Measurements from ENCODE around the gene MSI2. TPM values are rescaled to one million over a fixed set of nuclear protein-coding genes. Genes with fewer than 3 reads are reported as not detected.

MSI2 gene
- total RNA-seq, 6 experiments from 2014 or later, result 12.0 to 22.6 (median 19.4) TPM

DNA sequence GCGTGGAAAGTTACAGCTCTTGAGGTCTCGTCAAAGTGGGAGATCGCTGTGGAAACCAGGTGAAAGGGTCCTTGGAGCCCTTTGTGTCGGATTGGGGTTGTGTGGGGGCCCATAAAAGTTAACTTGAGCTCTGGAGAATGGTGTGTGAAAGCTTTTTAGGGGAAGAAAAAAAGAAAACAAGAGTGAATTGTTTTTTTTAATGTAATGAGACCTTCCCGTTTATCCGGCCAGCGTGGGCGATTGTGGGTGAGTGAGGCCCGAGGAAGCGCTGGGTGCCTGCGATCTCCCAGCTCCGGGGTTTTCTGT lies 150.6 kb downstream of the MSI2 start:
- no peaks in the 10 kb centered on the region for H3K4me1 ChIP-seq
- no peaks in the 10 kb centered on the region for H3K27me3 ChIP-seq
- no peak overlapping the region for H3K27ac ChIP-seq
- no peak for DNase-seq
- no peaks in the 10 kb centered on the region for H3K9me3 ChIP-seq
- no peaks in the 10 kb centered on the region for H3K36me3 ChIP-seq
- no peak for TF ChIP-seq POLR2A (IDR thresholded peaks at IDR 0.05)
- TF ChIP-seq, protein P1, sequence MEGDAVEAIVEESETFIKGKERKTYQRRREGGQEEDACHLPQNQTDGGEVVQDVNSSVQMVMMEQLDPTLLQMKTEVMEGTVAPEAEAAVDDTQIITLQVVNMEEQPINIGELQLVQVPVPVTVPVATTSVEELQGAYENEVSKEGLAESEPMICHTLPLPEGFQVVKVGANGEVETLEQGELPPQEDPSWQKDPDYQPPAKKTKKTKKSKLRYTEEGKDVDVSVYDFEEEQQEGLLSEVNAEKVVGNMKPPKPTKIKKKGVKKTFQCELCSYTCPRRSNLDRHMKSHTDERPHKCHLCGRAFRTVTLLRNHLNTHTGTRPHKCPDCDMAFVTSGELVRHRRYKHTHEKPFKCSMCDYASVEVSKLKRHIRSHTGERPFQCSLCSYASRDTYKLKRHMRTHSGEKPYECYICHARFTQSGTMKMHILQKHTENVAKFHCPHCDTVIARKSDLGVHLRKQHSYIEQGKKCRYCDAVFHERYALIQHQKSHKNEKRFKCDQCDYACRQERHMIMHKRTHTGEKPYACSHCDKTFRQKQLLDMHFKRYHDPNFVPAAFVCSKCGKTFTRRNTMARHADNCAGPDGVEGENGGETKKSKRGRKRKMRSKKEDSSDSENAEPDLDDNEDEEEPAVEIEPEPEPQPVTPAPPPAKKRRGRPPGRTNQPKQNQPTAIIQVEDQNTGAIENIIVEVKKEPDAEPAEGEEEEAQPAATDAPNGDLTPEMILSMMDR (IDR thresholded peaks at IDR 0.05), result no peak
- WGBS (ENCODE audit: insufficient coverage, low coverage, low lambda C conversion rate, missing lambda C conversion rate), result 80% methylated on average over 11 of the region's 12 CpGs
- intact Hi-C loops (cut with DNase I), result no loop called here
- ATAC-seq, result no peak
- H3K4me3 ChIP-seq, result no peak overlapping the region

DNA sequence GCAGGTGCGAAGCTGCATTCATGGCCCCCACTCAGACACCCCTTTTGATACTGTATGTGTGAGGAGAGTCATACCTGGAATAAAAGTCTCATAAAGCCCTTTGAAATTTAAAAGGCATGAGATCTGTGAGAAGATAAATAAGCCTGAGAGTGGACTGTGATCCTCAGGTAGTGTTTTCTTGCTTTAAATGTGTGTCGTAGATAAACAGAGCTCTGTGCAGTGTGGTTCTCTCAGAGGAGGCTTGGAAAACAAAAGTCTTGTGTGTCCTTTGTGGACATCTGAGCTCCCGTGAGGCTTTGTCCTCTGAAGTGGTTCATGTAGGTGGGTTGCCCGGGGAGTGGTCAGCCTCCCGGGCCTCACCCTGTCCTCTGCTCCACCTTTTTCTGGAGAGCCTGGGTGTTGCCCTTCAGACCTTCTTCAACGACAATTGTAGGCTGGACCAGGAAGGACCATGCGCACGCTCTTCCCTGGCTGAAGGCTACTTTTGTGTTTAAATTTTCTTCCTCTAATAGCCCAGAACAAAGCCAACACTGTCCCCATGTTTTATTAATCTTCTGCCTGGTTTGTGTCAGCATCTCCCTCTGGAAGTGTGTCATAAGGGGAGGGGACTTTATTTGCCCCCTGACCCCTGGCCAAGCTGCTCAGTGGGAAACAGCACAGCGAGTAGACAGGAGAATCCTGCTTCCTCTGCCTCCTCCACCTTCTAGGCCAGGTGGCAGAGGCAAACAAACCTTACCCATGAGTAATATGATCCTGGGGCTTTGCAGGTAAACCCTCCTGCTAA lies 151.2 kb downstream of the MSI2 start:
- no peak overlapping the region for H3K4me3 ChIP-seq
- 68% methylated on average over 3 of the region's 9 CpGs for WGBS (ENCODE audit: insufficient coverage, low coverage, low lambda C conversion rate, missing lambda C conversion rate)
- intact Hi-C loops (cut with DNase I), result no loop called here
- TF ChIP-seq, protein P1 (IDR thresholded peaks at IDR 0.05), result no peak
- no peak for TF ChIP-seq POLR2A (IDR thresholded peaks at IDR 0.05)
- H3K4me1 ChIP-seq, result no peaks in the 10 kb centered on the region
- H3K27ac ChIP-seq, result no peak overlapping the region
- H3K36me3 ChIP-seq, result no peaks in the 10 kb centered on the region
- DNase-seq, result no peak
- no peaks in the 10 kb centered on the region for H3K9me3 ChIP-seq
- H3K27me3 ChIP-seq, result no peaks in the 10 kb centered on the region
- no peak for ATAC-seq

DNA sequence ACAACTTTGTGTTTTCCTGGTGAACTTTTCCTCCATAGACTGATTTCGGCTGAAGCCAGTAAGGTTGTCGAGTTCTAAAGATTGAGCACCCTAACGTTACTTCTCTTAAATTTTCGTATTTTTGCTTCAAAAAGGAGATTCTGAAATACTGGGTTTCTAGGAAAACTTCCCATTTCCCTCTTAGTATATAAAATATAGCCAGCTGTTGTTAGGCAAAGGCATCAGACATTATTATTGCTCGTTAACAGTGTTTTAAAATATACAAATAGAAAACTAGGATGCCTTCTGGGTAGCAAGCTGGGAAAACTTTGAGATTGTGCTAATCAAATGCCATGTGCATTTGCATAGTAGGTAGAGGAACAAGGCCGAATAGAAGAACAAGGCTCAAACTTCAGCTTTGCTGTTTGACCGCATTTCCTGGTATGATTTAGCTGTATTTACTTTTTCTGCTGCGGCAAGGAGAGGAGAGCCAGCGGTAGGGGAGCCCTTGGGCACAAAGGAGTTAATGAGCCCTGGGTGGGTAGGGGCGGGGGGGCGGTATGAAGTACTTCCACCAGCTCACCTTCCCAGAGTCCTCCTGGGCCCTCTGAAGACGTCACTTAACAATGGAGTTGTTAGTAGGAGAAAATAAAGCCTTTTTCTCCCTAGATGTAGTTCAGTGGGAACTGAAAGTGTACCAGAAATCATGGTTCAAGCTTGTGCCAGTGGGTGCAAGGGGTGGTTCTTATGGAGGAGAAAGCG lies 151.9 kb downstream of the MSI2 start:
- H3K27me3 ChIP-seq, result no peaks in the 10 kb centered on the region
- intact Hi-C loops (cut with DNase I), result no loop called here
- TF ChIP-seq POLR2A (IDR thresholded peaks at IDR 0.05), result no peak
- TF ChIP-seq, protein P1 (IDR thresholded peaks at IDR 0.05), result no peak
- H3K36me3 ChIP-seq, result no peaks in the 10 kb centered on the region
- ATAC-seq (no peak), DNase-seq (no peak)
- no peaks in the 10 kb centered on the region for H3K4me1 ChIP-seq
- no peak overlapping the region for H3K27ac ChIP-seq
- no peak overlapping the region for H3K4me3 ChIP-seq
- WGBS (ENCODE audit: insufficient coverage, low coverage, low lambda C conversion rate, missing lambda C conversion rate), result 47% methylated on average over 7 of the region's 13 CpGs
- H3K9me3 ChIP-seq, result no peaks in the 10 kb centered on the region

DNA sequence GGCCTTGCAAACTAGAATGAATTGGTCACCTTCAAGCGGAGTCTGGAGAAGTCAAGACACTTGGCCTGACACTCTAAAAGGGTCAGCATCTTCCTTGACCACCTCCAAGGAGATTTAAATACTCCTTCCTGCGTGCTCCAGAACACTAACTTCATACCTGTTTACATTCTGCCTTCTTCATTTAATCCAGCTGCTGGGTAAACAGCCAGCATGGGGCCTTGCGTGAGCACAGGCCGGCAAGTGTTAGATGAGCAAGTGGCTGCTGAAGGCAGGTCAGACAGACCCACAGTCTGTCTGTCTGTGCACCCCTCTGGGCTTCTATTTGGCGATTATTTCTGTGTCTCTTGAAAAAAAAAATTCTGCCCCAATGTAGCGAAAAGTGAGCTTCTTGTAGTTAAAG lies 153.8 kb downstream of the MSI2 start:
- intact Hi-C loops (cut with DNase I), result no loop called here
- DNase-seq, result no peak
- 98% methylated on average over 5 of the region's 6 CpGs for whole genome bisulfite sequencing (ENCODE audit: insufficient coverage, low coverage, low lambda C conversion rate, missing lambda C conversion rate)
- Histone ChIP-seq H3K4me1 (no peaks in the 10 kb centered on the region), H3K36me3 (no peaks in the 10 kb centered on the region), H3K27me3 (no peaks in the 10 kb centered on the region), H3K9me3 (no peaks in the 10 kb centered on the region), H3K27ac (no peak overlapping the region), H3K4me3 (no peak overlapping the region)
- no peak for ATAC-seq
- TF ChIP-seq, protein P1 (IDR thresholded peaks at IDR 0.05), result no peak
- no peak for TF ChIP-seq POLR2A (IDR thresholded peaks at IDR 0.05)

All from right lobe of liver (tissue), 6 donors.